ENCODE results near the gene L3MBTL4.

DNA sequence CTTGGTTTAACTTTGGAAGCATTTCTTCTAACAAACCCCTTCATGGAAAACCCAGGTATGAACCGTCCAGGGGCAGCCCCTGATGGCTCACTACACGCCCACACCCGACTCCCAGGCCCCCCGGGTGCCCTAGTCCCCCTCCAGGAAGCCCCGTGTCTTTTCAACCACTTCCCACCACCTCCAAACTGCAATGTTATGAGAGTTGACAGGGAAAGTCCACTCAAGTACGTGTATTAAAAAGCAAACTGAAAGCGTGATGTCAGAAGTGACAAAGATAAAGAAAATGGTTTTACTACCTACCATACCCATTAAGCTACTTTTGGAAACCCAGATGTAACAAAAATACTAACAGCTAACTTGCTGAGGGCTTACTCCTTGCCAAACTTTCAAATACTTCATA, 51.5 kb downstream of the L3MBTL4 start:
- TF ChIP-seq, protein P1, sequence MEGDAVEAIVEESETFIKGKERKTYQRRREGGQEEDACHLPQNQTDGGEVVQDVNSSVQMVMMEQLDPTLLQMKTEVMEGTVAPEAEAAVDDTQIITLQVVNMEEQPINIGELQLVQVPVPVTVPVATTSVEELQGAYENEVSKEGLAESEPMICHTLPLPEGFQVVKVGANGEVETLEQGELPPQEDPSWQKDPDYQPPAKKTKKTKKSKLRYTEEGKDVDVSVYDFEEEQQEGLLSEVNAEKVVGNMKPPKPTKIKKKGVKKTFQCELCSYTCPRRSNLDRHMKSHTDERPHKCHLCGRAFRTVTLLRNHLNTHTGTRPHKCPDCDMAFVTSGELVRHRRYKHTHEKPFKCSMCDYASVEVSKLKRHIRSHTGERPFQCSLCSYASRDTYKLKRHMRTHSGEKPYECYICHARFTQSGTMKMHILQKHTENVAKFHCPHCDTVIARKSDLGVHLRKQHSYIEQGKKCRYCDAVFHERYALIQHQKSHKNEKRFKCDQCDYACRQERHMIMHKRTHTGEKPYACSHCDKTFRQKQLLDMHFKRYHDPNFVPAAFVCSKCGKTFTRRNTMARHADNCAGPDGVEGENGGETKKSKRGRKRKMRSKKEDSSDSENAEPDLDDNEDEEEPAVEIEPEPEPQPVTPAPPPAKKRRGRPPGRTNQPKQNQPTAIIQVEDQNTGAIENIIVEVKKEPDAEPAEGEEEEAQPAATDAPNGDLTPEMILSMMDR (IDR thresholded peaks at IDR 0.05), result no peak
- TF ChIP-seq POLR2A (IDR thresholded peaks at IDR 0.05), result no peak

Data from body of pancreas (tissue), 4 donors.